ENCODE data around the gene CXCL13. TPM values are rescaled to one million over a fixed set of nuclear protein-coding genes. Genes with fewer than 3 reads are reported as not detected.

The CXCL13 gene
- total RNA-seq, 4 donors from 2014 or later = 2.2 to 2.4 TPM; not detected in 2

DNA sequence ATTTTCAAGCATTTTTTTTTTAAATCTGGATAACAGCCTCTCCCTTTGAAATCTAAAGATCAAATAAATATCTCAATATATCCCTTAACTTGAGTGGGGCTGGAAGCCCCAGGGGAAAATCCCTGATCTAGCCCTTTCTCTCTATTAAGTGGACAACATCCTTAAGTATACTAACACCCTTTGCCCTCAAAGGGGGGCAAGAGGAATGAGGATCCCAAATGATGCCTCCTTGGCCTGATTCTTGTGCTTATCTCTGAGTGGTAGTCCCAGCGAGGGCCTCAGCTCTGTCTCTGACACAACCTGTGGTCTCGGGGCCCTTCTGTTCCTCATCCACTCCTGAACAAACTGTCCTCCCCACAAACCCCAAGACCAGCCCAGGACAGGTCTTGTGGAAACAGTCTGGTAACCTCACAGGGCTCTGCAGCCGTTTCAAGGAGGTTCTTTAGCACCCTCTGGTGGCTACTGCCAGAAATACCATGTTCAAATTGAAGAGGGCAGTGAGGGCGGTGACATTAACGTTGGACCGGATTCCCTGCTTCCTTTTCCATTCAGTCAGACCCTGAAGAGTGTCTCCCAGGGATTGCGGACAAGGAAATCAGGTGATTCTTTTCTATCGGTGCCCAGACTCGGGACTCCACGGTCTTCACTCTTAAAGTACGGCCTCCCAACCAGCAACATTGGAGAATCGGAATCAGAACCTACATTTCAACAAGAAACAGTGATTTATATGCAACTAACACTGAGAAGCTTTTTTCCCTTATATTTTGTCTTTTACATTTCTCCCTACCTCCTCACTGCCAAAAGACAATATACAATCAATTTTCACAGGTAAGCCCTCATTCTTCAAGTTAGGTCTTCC is 13.0 kb downstream of the CXCL13 start:
- Histone ChIP-seq H3K27ac (no peak overlapping the region), H3K9me3 (no peaks in the 10 kb centered on the region), H3K4me1 (peaks cover 0 to 7% (median 0%) of the 10 kb centered on the region in 3 donors), H3K4me3 (no peak overlapping the region), H3K27me3 (no peaks in the 10 kb centered on the region), H3K36me3 (no peaks in the 10 kb centered on the region)
- intact Hi-C loops (cut with DNase I) = no loop called here
- no peak for TF ChIP-seq POLR2A (IDR thresholded peaks at IDR 0.05)
- TF ChIP-seq, protein P1, sequence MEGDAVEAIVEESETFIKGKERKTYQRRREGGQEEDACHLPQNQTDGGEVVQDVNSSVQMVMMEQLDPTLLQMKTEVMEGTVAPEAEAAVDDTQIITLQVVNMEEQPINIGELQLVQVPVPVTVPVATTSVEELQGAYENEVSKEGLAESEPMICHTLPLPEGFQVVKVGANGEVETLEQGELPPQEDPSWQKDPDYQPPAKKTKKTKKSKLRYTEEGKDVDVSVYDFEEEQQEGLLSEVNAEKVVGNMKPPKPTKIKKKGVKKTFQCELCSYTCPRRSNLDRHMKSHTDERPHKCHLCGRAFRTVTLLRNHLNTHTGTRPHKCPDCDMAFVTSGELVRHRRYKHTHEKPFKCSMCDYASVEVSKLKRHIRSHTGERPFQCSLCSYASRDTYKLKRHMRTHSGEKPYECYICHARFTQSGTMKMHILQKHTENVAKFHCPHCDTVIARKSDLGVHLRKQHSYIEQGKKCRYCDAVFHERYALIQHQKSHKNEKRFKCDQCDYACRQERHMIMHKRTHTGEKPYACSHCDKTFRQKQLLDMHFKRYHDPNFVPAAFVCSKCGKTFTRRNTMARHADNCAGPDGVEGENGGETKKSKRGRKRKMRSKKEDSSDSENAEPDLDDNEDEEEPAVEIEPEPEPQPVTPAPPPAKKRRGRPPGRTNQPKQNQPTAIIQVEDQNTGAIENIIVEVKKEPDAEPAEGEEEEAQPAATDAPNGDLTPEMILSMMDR (IDR thresholded peaks at IDR 0.05) = peak; percentile 68 to 81 (median 72)
- 16 to 17% methylated on average over 10 to 12 of the region's 12 CpGs for WGBS, 2 donors
- no peak for DNase-seq

DNA sequence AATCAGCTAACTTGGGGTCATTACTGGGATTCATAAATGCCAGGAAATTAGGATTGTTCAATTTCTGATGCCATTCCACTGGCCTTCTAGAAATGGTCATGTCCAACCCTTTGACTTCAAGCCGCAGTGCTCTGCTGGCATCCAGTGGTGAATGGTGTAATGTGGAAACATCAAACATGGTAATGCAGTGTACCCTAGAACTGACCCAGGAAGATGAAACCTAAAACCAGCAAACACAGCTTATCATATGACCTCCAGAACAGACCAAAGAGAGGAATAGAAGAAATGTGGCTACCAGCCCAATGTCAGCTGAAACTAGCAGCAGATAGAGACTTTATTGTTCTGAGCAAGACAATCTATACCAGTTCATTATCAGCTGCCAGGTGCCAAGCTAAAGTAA is 13.8 kb downstream of the CXCL13 start:
- 65 to 73% methylated on average over 1 of the region's 1 CpG for WGBS, 2 donors
- no peak overlapping the region for H3K27ac ChIP-seq
- H3K4me1 ChIP-seq = peaks cover 0 to 7% (median 0%) of the 10 kb centered on the region in 3 donors
- DNase-seq = no peak
- H3K9me3 ChIP-seq = no peaks in the 10 kb centered on the region
- intact Hi-C loops (cut with DNase I) = no loop called here
- H3K4me3 ChIP-seq = no peak overlapping the region
- no peaks in the 10 kb centered on the region for H3K27me3 ChIP-seq
- TF ChIP-seq, protein P1 (IDR thresholded peaks at IDR 0.05) = no peak
- no peak for TF ChIP-seq POLR2A (IDR thresholded peaks at IDR 0.05)
- H3K36me3 ChIP-seq = no peaks in the 10 kb centered on the region

DNA sequence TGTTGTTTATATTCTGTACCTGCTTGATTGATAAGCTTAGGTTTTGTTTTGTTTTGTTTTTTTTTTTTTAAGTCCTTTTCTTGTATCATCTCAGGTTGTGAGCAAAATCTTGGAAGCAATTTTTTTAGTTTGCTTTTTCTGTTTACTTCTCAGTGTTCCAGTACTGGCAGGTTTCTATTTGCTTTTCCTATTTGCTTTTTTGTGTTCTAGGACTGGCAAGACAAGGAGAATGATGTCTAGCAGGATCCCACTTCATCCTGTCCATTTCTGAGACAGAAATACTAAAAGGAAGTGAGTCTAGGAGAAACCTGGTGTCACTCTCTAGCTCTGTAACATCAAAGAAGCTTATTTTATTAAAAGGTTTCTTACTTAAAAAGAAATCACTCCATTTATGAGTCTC is 15.6 kb downstream of the CXCL13 start:
- peaks cover 0 to 7% (median 0%) of the 10 kb centered on the region in 3 donors for H3K4me1 ChIP-seq
- DNase-seq = no peak
- H3K4me3 ChIP-seq = no peak overlapping the region
- no peaks in the 10 kb centered on the region for H3K27me3 ChIP-seq
- H3K36me3 ChIP-seq = no peaks in the 10 kb centered on the region
- intact Hi-C loops (cut with DNase I) = no loop called here
- no peaks in the 10 kb centered on the region for H3K9me3 ChIP-seq
- no peak overlapping the region for H3K27ac ChIP-seq
- TF ChIP-seq POLR2A (IDR thresholded peaks at IDR 0.05) = no peak
- TF ChIP-seq, protein P1 (IDR thresholded peaks at IDR 0.05) = no peak

DNA sequence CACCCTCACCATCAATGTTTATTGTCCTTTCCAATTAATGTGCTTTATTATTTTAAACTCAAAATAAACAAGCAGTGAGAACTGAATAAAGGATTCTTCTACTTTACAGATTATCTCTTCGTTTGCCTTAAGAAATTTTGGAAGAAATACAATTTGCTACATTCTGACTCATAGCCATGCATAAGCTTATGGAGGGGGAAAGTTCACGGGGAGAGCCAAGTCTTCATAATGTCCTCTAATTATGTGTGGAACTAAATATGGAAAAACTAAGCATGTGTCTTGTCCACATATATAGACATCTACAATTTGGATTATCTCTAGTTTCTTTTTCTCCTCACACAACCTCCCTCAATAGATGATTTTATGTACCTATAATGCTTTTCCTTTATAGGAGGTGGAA is 17.5 kb downstream of the CXCL13 start:
- 21 to 53% methylated on average over 2 of the region's 2 CpGs for WGBS, 2 donors

DNA sequence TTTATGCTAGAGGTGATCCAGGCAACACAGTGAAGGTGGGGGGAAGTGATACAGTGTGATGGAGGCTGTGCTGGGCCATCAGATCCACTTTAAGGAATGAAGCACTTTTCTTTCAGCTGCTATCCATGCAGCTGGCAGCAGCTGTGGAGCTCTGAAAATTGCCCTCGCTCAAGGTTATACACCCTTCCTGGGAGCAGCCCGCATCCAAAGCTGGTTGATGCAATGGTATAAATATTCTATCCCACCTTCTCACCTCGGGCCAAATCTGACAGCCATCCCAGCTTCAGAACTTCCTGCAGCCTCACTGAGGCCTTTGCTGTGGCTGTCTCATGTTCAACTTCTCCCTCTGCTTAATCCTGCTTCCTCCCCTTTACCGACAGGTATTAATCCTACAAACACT is 18.6 kb downstream of the CXCL13 start:
- Histone ChIP-seq H3K27ac (no peak overlapping the region), H3K4me1 (no peaks in the 10 kb centered on the region), H3K27me3 (no peaks in the 10 kb centered on the region), H3K4me3 (no peak overlapping the region), H3K36me3 (no peaks in the 10 kb centered on the region), H3K9me3 (no peaks in the 10 kb centered on the region)
- no peak for DNase-seq
- whole genome bisulfite sequencing, 2 donors = 36 to 72% methylated on average over 4 of the region's 4 CpGs
- TF ChIP-seq, protein P1 (IDR thresholded peaks at IDR 0.05) = no peak
- TF ChIP-seq POLR2A (IDR thresholded peaks at IDR 0.05) = no peak
- intact Hi-C loops (cut with DNase I) = no loop called here

More for the DNA sequence above, 17.5 kb downstream of the CXCL13 start:
- intact Hi-C loops (cut with DNase I) = no loop called here
- DNase-seq = no peak
- Histone ChIP-seq H3K9me3 (no peaks in the 10 kb centered on the region), H3K36me3 (no peaks in the 10 kb centered on the region), H3K27ac (no peak overlapping the region), H3K4me3 (no peak overlapping the region), H3K27me3 (no peaks in the 10 kb centered on the region), H3K4me1 (peaks cover 0 to 7% (median 0%) of the 10 kb centered on the region in 3 donors)
- no peak for TF ChIP-seq POLR2A (IDR thresholded peaks at IDR 0.05)
- TF ChIP-seq, protein P1 (IDR thresholded peaks at IDR 0.05) = no peak

All from esophagus squamous epithelium (tissue), 5 donors.